Hypothalamus (tissue), 51 donors: ENCODE data around the gene KCNJ18.
"Not testable (repeated sequence)": the region's sequence is repeated elsewhere in the genome, so short reads cannot be mapped to it uniquely, and the experiment has no call there.

ENCODE experiments used
- DNase-seq, 51 donors: peaks; one replicate each; lab custom pipeline; 2025; lab: John Stamatoyannopoulos, UW

The KCNJ18 gene

DNA sequence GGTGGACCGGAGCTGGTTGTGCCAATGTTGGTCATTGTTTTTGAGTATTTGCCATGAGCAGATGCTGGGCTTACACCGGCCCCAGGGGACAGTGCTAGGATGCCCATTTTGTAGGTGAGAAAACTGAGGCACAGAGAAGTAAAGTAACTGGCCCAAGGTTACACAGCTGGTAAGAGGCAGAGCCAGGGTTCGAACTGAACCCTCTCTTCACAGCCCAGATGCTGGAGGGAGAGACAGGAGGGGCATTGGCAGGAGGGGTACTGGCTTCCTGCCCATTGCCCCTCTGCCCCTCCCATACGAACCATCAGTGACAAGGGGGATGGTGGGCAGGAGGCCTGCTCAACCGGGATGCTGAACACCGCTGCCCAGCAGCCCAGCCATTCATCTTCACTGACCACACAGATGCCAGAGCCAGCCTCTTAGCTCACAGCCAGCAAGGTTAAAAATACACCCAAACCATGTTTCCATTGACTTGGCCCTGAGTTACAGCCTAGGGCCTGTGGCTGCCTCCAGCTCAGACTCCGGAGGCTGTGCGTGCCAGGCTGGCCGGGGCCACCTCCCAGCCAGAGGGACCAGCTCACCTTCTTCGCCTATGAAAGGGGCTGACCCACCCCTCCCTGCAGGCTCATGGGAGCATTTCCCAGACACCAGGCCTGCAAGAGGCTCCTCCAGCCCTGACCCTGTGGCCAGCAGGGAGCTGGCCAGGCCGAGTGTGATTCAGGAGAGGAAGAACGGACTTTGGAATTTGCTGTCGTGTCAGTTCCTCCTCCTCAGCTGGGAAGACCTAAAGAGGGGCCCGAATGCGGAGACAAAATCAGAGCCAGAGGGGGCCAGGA is 57.6 kb downstream of the KCNJ18 start:
- DNase-seq, result not testable (repeated sequence)

DNA sequence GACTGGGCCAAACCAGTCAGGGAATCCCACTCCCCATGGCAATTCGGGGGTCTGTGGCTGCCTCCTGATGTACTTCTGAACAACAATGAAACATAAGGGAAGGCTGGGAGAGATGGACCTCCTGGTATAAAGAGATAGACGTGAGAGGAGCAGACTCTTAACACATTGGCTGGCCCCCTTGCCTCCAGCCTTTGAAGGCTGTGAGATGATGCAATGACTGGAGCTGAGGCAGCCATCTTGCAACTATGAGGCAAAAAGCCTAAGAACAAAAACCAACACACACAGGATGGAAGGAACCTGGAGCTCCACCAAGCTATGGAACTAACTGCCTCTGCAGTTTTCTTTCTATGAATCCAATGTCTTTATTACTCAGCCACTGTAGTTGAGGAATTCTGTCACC is 58.8 kb downstream of the KCNJ18 start:
- DNase-seq, result not testable (repeated sequence)
